HG03196 (cell line): ENCODE data around the gene TMEM138.

Experiments
- ATAC-seq: cut with Tn5 transposase; IDR thresholded peaks from one replicate; pipeline ENCODE4 v1.9.1; 2021; ENCODE audit not compliant: unreplicated experiment

TMEM138 gene

GRCh38 chr11:61404641-61405040 is 42.5 kb downstream of the TMEM138 start:
- ATAC-seq = no peak

GRCh38 chr11:61406067-61406466 is 43.9 kb downstream of the TMEM138 start:
- no peak for ATAC-seq

- no peak for ATAC-seq
Measured at GRCh38 chr11:61406991-61407728, 45.0 kb downstream of the TMEM138 start.

- no peak for ATAC-seq
Measured at GRCh38 chr11:61411589-61411988, 49.4 kb downstream of the TMEM138 start.

- ATAC-seq = no peak
Measured at GRCh38 chr11:61413496-61413895, 51.3 kb downstream of the TMEM138 start.

GRCh38 chr11:61414547-61414946 is 52.4 kb downstream of the TMEM138 start:
- no peak for ATAC-seq

- no peak for ATAC-seq
Measured at GRCh38 chr11:61415381-61415780, 53.2 kb downstream of the TMEM138 start.

GRCh38 chr11:61416941-61417340 is 54.8 kb downstream of the TMEM138 start:
- ATAC-seq = no peak

- no peak for ATAC-seq
Measured at GRCh38 chr11:61417670-61418069, 55.5 kb downstream of the TMEM138 start.

- ATAC-seq = no peak
Measured at GRCh38 chr11:61418136-61418535, 56.0 kb downstream of the TMEM138 start.
